ENCODE measurements around the gene KCNMB1.

GRCh38 chr5:170437621-170438375 lies 48.6 kb upstream of the KCNMB1 start:
- TF ChIP-seq CTCF (IDR thresholded peaks at IDR 0.05; ENCODE audit: low read length) = no peak
- TF ChIP-seq EZH2phosphoT487 (IDR thresholded peaks at IDR 0.05; ENCODE audit: low read length) = no peak

Measured in MM.1S (cell line).